A204.1 (cell line): ENCODE results near the gene ITGBL1.
A peak's percentile ranks its signal among the peaks of the same experiment; 100 is the strongest.

Experiments
- FAIRE-seq: peaks from 2 replicates; lab custom pipeline; 2012; peaks lifted over from hg19 to GRCh38; lab: Jason Lieb, UNC

Gene ITGBL1

GRCh38 chr13:101453784-101454201 is 1.3 kb downstream of the ITGBL1 start:
- FAIRE-seq: no peak

GRCh38 chr13:101454767-101455166 is 2.3 kb downstream of the ITGBL1 start:
- FAIRE-seq: no peak

GRCh38 chr13:101455863-101456262 is 3.4 kb downstream of the ITGBL1 start:
- peak; percentile 83 for FAIRE-seq

- FAIRE-seq: no peak
Observed at GRCh38 chr13:101457176-101457575, 4.7 kb downstream of the ITGBL1 start.

- FAIRE-seq: no peak
Observed at GRCh38 chr13:101465877-101466276, 13.4 kb downstream of the ITGBL1 start.

- FAIRE-seq: no peak
Observed at GRCh38 chr13:101467415-101467814, 14.9 kb downstream of the ITGBL1 start.

- FAIRE-seq: no peak
Observed at GRCh38 chr13:101473458-101473857, 21.0 kb downstream of the ITGBL1 start.

GRCh38 chr13:101474419-101474957 is 22.0 kb downstream of the ITGBL1 start:
- FAIRE-seq: peak; percentile 14

- no peak for FAIRE-seq
Observed at GRCh38 chr13:101475536-101475935, 23.1 kb downstream of the ITGBL1 start.

GRCh38 chr13:101481421-101481820 is 28.9 kb downstream of the ITGBL1 start:
- no peak for FAIRE-seq

GRCh38 chr13:101486708-101487437 is 34.4 kb downstream of the ITGBL1 start:
- peak; percentile 49 for FAIRE-seq

- FAIRE-seq: no peak
Observed at GRCh38 chr13:101487438-101487830, 35.0 kb downstream of the ITGBL1 start.

GRCh38 chr13:101488734-101489133 is 36.3 kb downstream of the ITGBL1 start:
- no peak for FAIRE-seq

- no peak for FAIRE-seq
Observed at GRCh38 chr13:101489643-101490405, 37.3 kb downstream of the ITGBL1 start.

- no peak for FAIRE-seq
Observed at GRCh38 chr13:101490406-101491015, 38.0 kb downstream of the ITGBL1 start.

GRCh38 chr13:101492251-101492910 is 39.9 kb downstream of the ITGBL1 start:
- no peak for FAIRE-seq

GRCh38 chr13:101493541-101493940 is 41.1 kb downstream of the ITGBL1 start:
- FAIRE-seq: no peak

GRCh38 chr13:101499406-101499805 is 46.9 kb downstream of the ITGBL1 start:
- no peak for FAIRE-seq

GRCh38 chr13:101502618-101503017 is 50.1 kb downstream of the ITGBL1 start:
- FAIRE-seq: no peak

GRCh38 chr13:101511161-101511560 is 58.7 kb downstream of the ITGBL1 start:
- FAIRE-seq: no peak

GRCh38 chr13:101511766-101512165 is 59.3 kb downstream of the ITGBL1 start:
- no peak for FAIRE-seq

GRCh38 chr13:101512650-101513049 is 60.2 kb downstream of the ITGBL1 start:
- no peak for FAIRE-seq
